Mesendoderm (in vitro differentiated cells): ENCODE results near the gene ABLIM1.

Experiments used
- DNase-seq: peaks from one replicate; pipeline ENCODE4 v3.0.0; 2013
- H2AK5ac ChIP-seq: 2 replicates; pipeline ENCODE4 v1.6.1; 2013; ENCODE audit warnings: low read length, inconsistent platforms
- H2BK120ac ChIP-seq: 2 replicates; pipeline ENCODE4 v1.6.1; 2013; ENCODE audit warnings: low read depth, mild to moderate bottlenecking, low read length, moderate library complexity, mixed read lengths
- H2BK15ac ChIP-seq: replicated peaks from 2 replicates; pipeline ENCODE4 v1.6.1; 2013; ENCODE audit warnings: low read depth, mild to moderate bottlenecking, moderate library complexity
- H2BK5ac ChIP-seq: 2 replicates; pipeline ENCODE4 v1.6.1; 2013; ENCODE audit warnings: low read length, inconsistent platforms
- H3K18ac ChIP-seq: 2 replicates; pipeline ENCODE4 v1.6.1; 2013; ENCODE audit warnings: mild to moderate bottlenecking, low read length, mixed read lengths
- H3K23ac ChIP-seq: one replicate; pipeline ENCODE4 v1.6.1; 2013; ENCODE audit warnings: low read length
- H3K27ac ChIP-seq: 2 replicates; pipeline ENCODE4 v1.5.1; 2013; ENCODE audit warnings: low read depth, mild to moderate bottlenecking, inconsistent platforms, low read length, moderate library complexity
- H3K27me3 ChIP-seq: 2 replicates; pipeline ENCODE4 v1.6.1; 2013; ENCODE audit warnings: low read length, control low read depth, mild to moderate bottlenecking, inconsistent platforms; ENCODE audit not compliant: insufficient read depth, poor library complexity
- H3K36me3 ChIP-seq: 2 replicates; pipeline ENCODE4 v1.6.1; 2013; ENCODE audit warnings: low read length, inconsistent platforms; ENCODE audit not compliant: control insufficient read depth, insufficient read depth
- H3K4ac ChIP-seq: one replicate; pipeline ENCODE4 v1.6.1; 2013; ENCODE audit warnings: low read depth, mild to moderate bottlenecking, low read length, moderate library complexity
- H3K4me1 ChIP-seq: 2 replicates; pipeline ENCODE4 v1.6.1; 2013; ENCODE audit warnings: low read depth, low read length, inconsistent platforms; ENCODE audit not compliant: control insufficient read depth
- H3K4me2 ChIP-seq: 2 replicates; pipeline ENCODE4 v1.6.1; 2013; ENCODE audit warnings: low read length
- H3K4me3 ChIP-seq: 2 replicates; pipeline ENCODE4 v1.5.1; 2013; ENCODE audit warnings: mild to moderate bottlenecking, low read length
- H3K56ac ChIP-seq: one replicate; pipeline ENCODE4 v1.6.1; 2013; ENCODE audit warnings: low read length
- H3K79me1 ChIP-seq: 2 replicates; pipeline ENCODE4 v1.6.1; 2013; ENCODE audit warnings: low read length, inconsistent platforms
- H3K79me2 ChIP-seq: 2 replicates; pipeline ENCODE4 v1.6.1; 2013; ENCODE audit warnings: mild to moderate bottlenecking, low read length; ENCODE audit not compliant: control insufficient read depth, insufficient read depth
- H3K9ac ChIP-seq: 2 replicates; pipeline ENCODE4 v1.6.1; 2013; ENCODE audit warnings: low read length, inconsistent platforms
- H4K5ac ChIP-seq: one replicate; pipeline ENCODE4 v1.6.1; 2013; ENCODE audit warnings: low read length
- H4K8ac ChIP-seq: one replicate; pipeline ENCODE4 v1.6.1; 2013; ENCODE audit warnings: low read depth, mild to moderate bottlenecking, control low read depth, low read length, moderate library complexity
- WGBS: extraction: QIAGEN DNeasy Blood & Tissue Kit; methylation state at CpG from one replicate; pipeline ENCODE4 v1.1.7; 2013; ENCODE audit warnings: low lambda C conversion rate, missing lambda C conversion rate; ENCODE audit not compliant: insufficient coverage; ENCODE audit errors: extremely low coverage; 5-methylcytosine and 5-hydroxymethylcytosine counted together

ABLIM1 gene

GRCh38 chr10:114547056-114547455, 111.0 kb downstream of the ABLIM1 start:
- no CpG with 5 or more reads among the region's 3 CpGs for WGBS
- Histone ChIP-seq H3K9ac (no peak overlapping the region), H4K8ac (no peak overlapping the region), H3K79me1 (no peaks in the 10 kb centered on the region), H2BK5ac (no peak overlapping the region), H3K4me2 (no peak overlapping the region), H3K79me2 (no peaks in the 10 kb centered on the region), H3K23ac (no peak overlapping the region), H3K36me3 (no peaks in the 10 kb centered on the region), H2BK120ac (no peak overlapping the region), H4K5ac (no peak overlapping the region), H3K4ac (no peak overlapping the region), H3K4me3 (no peak overlapping the region), H3K18ac (no peak overlapping the region), H2BK15ac (no peak overlapping the region), H3K56ac (no peak overlapping the region), H3K27me3 (no peaks in the 10 kb centered on the region), H3K4me1 (no peaks in the 10 kb centered on the region), H3K27ac (no peak overlapping the region), H2AK5ac (no peak overlapping the region)
- DNase-seq, result no peak

GRCh38 chr10:114545819-114546218, 112.3 kb downstream of the ABLIM1 start:
- H3K79me2 ChIP-seq, result no peaks in the 10 kb centered on the region
- H3K36me3 ChIP-seq, result no peaks in the 10 kb centered on the region
- no peaks in the 10 kb centered on the region for H3K27me3 ChIP-seq
- H4K8ac ChIP-seq, result no peak overlapping the region
- no peak overlapping the region for H3K18ac ChIP-seq
- no peak overlapping the region for H3K23ac ChIP-seq
- no CpG with 5 or more reads among the region's 5 CpGs for WGBS
- no peaks in the 10 kb centered on the region for H3K79me1 ChIP-seq
- no peak overlapping the region for H3K27ac ChIP-seq
- no peak overlapping the region for H2AK5ac ChIP-seq
- no peak for DNase-seq
- H2BK15ac ChIP-seq, result no peak overlapping the region
- no peak overlapping the region for H4K5ac ChIP-seq
- no peak overlapping the region for H3K4me2 ChIP-seq
- no peak overlapping the region for H3K9ac ChIP-seq
- H3K4me3 ChIP-seq, result no peak overlapping the region
- no peak overlapping the region for H3K4ac ChIP-seq
- no peaks in the 10 kb centered on the region for H3K4me1 ChIP-seq
- no peak overlapping the region for H2BK5ac ChIP-seq
- no peak overlapping the region for H3K56ac ChIP-seq
- H2BK120ac ChIP-seq, result no peak overlapping the region

DNA sequence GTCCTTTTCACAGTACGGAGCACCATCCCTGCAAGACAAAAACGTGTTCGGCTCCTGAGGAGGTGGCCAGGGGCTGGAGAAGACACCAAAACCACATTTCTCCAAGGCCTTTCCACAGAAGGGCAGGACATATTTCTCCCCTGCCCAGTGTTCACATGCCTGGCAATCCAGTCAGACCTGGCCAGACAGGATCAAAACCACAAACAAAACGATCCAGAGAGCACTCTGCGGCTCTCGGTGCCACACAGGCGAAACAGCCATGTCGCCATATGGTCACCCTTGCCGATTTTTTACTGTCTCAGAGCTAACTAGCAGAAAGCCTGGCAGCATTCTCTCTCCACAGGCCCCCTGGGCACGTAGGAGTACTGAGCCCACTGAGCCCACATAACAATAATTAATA, 113.0 kb downstream of the ABLIM1 start:
- H2BK5ac ChIP-seq, result no peak overlapping the region
- WGBS, result no CpG with 5 or more reads among the region's 10 CpGs
- H3K79me2 ChIP-seq, result no peaks in the 10 kb centered on the region
- no peaks in the 10 kb centered on the region for H3K79me1 ChIP-seq
- no peak overlapping the region for H2BK15ac ChIP-seq
- H3K27ac ChIP-seq, result no peak overlapping the region
- H3K36me3 ChIP-seq, result no peaks in the 10 kb centered on the region
- H4K8ac ChIP-seq, result no peak overlapping the region
- H3K4me2 ChIP-seq, result no peak overlapping the region
- H3K23ac ChIP-seq, result no peak overlapping the region
- H3K27me3 ChIP-seq, result no peaks in the 10 kb centered on the region
- H3K9ac ChIP-seq, result no peak overlapping the region
- no peak overlapping the region for H3K18ac ChIP-seq
- H2BK120ac ChIP-seq, result no peak overlapping the region
- no peak for DNase-seq
- no peaks in the 10 kb centered on the region for H3K4me1 ChIP-seq
- no peak overlapping the region for H4K5ac ChIP-seq
- no peak overlapping the region for H2AK5ac ChIP-seq
- no peak overlapping the region for H3K4me3 ChIP-seq
- H3K4ac ChIP-seq, result no peak overlapping the region
- no peak overlapping the region for H3K56ac ChIP-seq

DNA sequence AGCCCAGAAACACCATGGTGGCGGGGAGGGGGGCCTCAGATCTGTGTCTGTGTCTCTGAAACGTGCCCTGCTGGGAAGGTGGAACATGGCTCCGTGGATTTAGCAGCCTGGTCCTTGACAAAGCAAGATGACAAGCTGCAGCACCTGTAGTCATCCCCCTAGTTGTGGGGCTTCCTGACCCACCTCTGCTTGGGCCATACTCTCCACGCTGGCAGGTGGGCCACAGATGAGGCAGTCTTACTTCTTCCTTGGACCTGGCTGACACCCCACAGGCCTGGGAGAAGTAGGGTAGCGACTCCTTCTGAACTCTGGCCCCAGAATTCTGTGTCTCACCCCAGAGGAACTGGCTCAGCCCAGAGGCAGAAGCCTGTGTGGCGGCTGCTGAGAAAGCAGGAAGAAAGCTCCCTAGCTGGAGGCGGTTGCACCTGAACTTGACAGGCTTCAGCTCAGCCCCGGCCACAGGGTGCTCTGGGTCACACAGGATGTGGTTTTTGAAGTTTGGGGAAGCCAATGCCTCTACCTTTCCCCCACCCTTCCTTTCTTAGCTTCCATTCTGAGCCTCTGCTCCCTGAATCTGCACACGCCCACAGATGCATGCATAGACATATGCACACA, 113.9 kb downstream of the ABLIM1 start:
- H4K8ac ChIP-seq, result no peak overlapping the region
- H3K4me2 ChIP-seq, result no peak overlapping the region

DNA sequence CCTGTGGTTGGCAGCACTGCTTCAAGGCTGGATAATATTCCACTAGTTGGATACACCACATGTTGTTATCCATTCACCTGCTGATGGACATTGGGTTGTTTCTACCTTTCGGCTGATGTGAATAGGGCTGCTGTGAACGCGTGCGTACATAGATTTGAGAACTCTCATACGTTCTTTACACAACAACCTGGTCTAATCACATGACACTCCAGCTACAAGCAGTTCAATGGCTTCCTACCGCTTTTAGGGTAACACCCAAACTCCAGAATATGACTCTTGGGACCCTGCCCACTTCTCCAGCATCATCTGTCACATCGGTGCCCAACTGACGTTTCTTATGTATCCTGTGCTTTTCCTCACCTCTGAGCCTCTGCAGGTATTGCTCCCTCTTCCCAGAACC, 114.6 kb downstream of the ABLIM1 start:
- H2BK5ac ChIP-seq, result no peak overlapping the region
- no peak for DNase-seq
- H3K27me3 ChIP-seq, result no peaks in the 10 kb centered on the region
- H3K4me1 ChIP-seq, result peaks cover under 1% of the 10 kb centered on the region
- no peak overlapping the region for H3K27ac ChIP-seq
- H3K4me3 ChIP-seq, result no peak overlapping the region
- no peak overlapping the region for H2BK15ac ChIP-seq
- no peaks in the 10 kb centered on the region for H3K79me1 ChIP-seq
- no peak overlapping the region for H4K5ac ChIP-seq
- no peak overlapping the region for H3K23ac ChIP-seq
- no CpG with 5 or more reads among the region's 8 CpGs for WGBS
- no peak overlapping the region for H3K56ac ChIP-seq
- H3K4ac ChIP-seq, result no peak overlapping the region
- H3K79me2 ChIP-seq, result no peaks in the 10 kb centered on the region
- no peak overlapping the region for H3K9ac ChIP-seq
- no peak overlapping the region for H3K18ac ChIP-seq
- H3K4me2 ChIP-seq, result no peak overlapping the region
- H4K8ac ChIP-seq, result no peak overlapping the region
- H2BK120ac ChIP-seq, result no peak overlapping the region
- no peaks in the 10 kb centered on the region for H3K36me3 ChIP-seq
- H2AK5ac ChIP-seq, result no peak overlapping the region

More for the DNA sequence above, 113.9 kb downstream of the ABLIM1 start:
- no peak for DNase-seq
- Histone ChIP-seq H4K5ac (no peak overlapping the region), H3K27me3 (no peaks in the 10 kb centered on the region), H2BK120ac (no peak overlapping the region), H3K36me3 (no peaks in the 10 kb centered on the region), H3K79me2 (no peaks in the 10 kb centered on the region), H3K9ac (no peak overlapping the region), H2AK5ac (no peak overlapping the region), H3K79me1 (no peaks in the 10 kb centered on the region), H3K56ac (no peak overlapping the region), H3K4me1 (no peaks in the 10 kb centered on the region), H2BK5ac (no peak overlapping the region), H3K23ac (no peak overlapping the region), H3K18ac (no peak overlapping the region), H3K4ac (no peak overlapping the region), H2BK15ac (no peak overlapping the region), H3K4me3 (no peak overlapping the region), H3K27ac (no peak overlapping the region)
- no CpG with 5 or more reads among the region's 9 CpGs for whole genome bisulfite sequencing

DNA sequence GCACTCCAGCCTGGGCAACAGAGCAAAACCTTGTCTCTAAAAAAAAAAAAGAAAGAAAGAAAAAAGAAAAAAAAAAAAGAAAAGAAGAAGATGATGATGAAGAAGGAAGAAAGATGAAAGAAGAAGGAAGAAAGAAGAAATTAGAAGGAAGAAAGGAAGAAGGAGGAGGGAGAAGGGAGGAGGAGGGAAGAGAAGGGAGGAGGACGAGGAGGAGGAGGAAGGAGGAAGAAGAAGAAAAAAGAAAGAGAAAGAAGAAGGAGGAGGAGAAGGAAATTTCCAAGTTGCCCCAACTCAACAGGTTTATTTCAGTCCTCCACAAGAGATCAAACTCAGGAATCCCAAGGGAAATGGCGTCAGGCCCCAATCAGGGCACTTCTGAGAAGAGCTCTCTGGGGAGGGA, 115.7 kb downstream of the ABLIM1 start:
- no peak overlapping the region for H3K4me3 ChIP-seq
- H3K4ac ChIP-seq, result no peak overlapping the region
- H2BK120ac ChIP-seq, result no peak overlapping the region
- H3K79me2 ChIP-seq, result no peaks in the 10 kb centered on the region
- no peaks in the 10 kb centered on the region for H3K79me1 ChIP-seq
- no peak overlapping the region for H3K18ac ChIP-seq
- no peaks in the 10 kb centered on the region for H3K27me3 ChIP-seq
- no peak for DNase-seq
- H2AK5ac ChIP-seq, result no peak overlapping the region
- H4K8ac ChIP-seq, result no peak overlapping the region
- H3K9ac ChIP-seq, result no peak overlapping the region
- H4K5ac ChIP-seq, result no peak overlapping the region
- no peak overlapping the region for H3K4me2 ChIP-seq
- no peaks in the 10 kb centered on the region for H3K36me3 ChIP-seq
- no CpG with 5 or more reads among the region's 2 CpGs for WGBS
- H2BK15ac ChIP-seq, result no peak overlapping the region
- no peak overlapping the region for H2BK5ac ChIP-seq
- no peak overlapping the region for H3K23ac ChIP-seq
- H3K27ac ChIP-seq, result no peak overlapping the region
- H3K4me1 ChIP-seq, result peaks cover 2% of the 10 kb centered on the region
- no peak overlapping the region for H3K56ac ChIP-seq
